ENCODE results near the gene VAV3. TPM values are rescaled to one million over a fixed set of nuclear protein-coding genes. Genes with fewer than 3 reads are reported as not detected.
"Not testable (repeated sequence)": the region's sequence is repeated elsewhere in the genome, so short reads cannot be mapped to it uniquely, and the experiment has no call there.

The VAV3 gene, protein sequence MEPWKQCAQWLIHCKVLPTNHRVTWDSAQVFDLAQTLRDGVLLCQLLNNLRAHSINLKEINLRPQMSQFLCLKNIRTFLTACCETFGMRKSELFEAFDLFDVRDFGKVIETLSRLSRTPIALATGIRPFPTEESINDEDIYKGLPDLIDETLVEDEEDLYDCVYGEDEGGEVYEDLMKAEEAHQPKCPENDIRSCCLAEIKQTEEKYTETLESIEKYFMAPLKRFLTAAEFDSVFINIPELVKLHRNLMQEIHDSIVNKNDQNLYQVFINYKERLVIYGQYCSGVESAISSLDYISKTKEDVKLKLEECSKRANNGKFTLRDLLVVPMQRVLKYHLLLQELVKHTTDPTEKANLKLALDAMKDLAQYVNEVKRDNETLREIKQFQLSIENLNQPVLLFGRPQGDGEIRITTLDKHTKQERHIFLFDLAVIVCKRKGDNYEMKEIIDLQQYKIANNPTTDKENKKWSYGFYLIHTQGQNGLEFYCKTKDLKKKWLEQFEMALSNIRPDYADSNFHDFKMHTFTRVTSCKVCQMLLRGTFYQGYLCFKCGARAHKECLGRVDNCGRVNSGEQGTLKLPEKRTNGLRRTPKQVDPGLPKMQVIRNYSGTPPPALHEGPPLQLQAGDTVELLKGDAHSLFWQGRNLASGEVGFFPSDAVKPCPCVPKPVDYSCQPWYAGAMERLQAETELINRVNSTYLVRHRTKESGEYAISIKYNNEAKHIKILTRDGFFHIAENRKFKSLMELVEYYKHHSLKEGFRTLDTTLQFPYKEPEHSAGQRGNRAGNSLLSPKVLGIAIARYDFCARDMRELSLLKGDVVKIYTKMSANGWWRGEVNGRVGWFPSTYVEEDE
- total RNA-seq, result 2.1 TPM
- long read RNA-seq, partial matches to known transcripts, result 1 of 1 reads
- long read RNA-seq, other reads (novel, unspliced or antisense), result 0 of 1 reads

DNA sequence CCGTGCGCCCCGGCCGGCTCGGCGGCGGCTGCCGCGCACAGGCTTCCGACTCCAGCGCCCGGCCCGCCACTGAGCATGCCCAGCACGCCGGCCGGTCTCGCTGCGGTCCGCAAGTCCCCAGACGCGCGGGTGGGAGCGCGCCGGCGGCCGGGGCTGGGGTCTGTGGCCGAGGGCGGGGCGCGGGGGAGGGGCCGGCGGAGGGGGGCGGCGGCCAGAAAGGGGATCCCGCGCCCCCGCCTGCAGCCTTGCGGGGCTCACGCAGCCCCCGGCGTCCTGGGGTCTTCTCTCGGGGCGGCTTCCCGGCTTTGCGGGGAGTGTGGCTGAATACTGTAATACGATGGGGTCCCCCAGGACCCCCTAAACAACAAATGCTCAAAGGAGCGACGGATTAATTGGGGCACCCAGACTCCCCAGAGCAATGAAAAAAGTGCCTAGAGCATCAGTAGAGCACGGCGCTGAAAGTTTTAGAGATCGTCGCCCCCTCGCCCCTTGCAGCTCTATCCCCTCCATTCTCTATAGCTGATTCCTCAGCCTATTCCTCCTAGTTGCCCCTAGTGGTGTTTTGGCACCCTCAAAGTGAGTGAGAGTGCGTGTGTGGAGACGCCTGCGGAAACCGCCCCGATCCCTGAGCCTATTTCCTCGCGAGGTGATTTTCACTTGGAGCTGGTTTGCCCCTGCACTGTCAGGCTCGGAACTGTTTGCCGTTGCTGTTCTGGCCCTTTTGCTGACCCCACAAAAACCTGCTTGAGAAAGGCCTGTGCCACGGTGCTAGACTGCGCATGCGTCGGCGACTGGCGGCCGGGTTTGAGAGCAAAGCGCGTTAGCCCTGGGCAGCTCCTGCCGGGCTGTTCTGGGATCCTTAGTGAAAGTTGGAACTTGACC is at the start of gene VAV3:
Gene VAV3 (minus strand): TSS at position 71 of the 882 bp plus-strand sequence. CDS start 311 bp downstream, outside the sequence.
- DNase-seq (peak; percentile 89), ATAC-seq (peak; percentile 84)
- intact Hi-C loops (cut with micrococcal nuclease), result no loop called here

DNA sequence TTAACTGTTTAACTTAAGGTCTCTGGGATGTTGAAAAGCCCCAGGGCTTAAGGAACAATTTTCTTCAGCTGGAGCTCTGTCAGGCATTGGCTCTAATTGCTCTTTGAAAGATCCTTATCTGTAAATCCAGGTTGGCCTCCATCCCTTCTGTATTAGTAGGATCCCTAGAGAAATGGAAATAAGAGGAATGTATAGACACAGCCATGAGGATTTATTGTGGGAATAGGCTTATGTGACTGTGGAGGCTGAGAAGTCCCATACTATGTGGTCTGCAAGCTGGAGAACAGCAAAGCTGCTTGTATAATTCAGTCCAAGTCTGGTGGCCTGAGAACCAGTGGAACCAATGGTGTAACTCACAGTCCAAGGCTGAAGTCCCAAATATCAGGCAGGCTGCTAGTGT is 47.6 kb upstream of the VAV3 start:
- intact Hi-C loops (cut with micrococcal nuclease), result no loop called here
- DNase-seq (no peak), ATAC-seq (no peak)

- DNase-seq, result no peak
- intact Hi-C loops (cut with micrococcal nuclease), result no loop called here
- no peak for ATAC-seq
These were observed 46.3 kb upstream of the VAV3 start for GRCh38 chr1:108011295-108011694.

DNA sequence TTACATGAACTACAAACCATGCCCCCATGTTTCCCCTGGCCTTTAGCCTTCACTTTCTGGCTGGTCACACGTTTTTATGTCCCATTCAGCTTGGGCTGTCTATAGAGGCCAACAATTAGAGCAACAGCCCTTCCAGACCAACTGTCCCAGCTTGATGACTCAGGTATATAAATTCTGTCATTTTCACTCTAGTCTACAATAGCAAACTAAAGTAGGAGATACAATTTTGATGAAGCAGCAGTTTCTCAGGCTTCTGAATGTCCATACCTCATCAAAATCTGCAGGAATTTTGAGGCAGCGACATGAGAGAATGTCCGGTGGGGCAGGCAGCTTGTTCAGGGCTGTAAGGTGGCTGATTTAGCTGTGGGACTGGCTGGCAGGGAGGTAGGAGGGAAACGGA is 45.6 kb upstream of the VAV3 start:
- ATAC-seq (no peak), DNase-seq (no peak)
- intact Hi-C loops (cut with micrococcal nuclease), result no loop called here

DNA sequence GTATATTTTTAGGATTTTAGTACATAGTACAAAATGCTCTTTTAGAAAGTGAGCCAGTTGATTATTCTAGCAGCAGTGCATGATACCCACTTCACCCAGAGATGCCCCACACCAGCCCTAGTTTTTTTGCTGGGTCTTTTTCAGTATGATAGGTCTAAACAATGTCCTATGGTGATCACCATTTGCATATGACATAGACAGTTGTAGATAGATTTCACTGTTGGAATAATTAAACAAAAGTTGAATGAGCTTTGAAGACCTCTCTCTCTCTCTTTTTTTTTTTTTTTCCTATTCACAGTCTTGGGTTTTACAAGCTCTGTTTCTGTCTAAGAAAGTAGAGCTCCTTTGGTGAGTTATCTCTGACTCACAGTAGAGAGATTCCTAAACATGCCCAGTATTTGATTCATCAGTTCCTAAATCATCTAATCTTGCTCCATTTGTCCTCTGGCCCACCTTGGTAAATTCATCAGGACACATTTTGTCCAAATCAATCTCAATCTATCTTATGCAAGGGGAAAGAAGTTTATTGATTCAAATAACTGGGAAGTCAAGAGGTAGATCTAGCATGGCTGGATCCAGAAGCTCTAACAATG is 44.7 kb upstream of the VAV3 start:
- intact Hi-C loops (cut with micrococcal nuclease), result no loop called here
- ATAC-seq (no peak), DNase-seq (no peak)

GRCh38 chr1:108007531-108007930 is 42.6 kb upstream of the VAV3 start:
- ATAC-seq, result no peak
- DNase-seq, result no peak
- intact Hi-C loops (cut with micrococcal nuclease), result no loop called here

DNA sequence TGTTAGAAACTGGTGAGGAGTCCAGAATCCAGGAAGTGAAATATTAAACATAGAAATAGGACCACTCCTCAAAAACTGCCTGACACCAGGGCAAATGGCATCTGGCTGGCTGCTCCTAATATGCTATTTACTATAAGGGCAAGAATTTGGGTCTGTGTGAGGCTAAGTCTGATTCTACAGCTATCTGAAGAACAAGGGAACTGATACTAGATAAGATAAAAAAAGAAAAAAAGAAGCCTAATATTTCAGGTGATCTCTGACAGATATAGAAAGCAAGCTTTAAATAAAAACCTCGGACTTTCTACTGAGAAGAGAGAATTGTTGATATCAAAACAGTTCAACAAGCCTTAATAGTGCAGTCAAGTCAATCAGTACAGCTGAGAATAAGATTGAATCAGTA is 42.1 kb upstream of the VAV3 start:
- ATAC-seq, result no peak
- no peak for DNase-seq
- intact Hi-C loops (cut with micrococcal nuclease), result no loop called here

- ATAC-seq; intact Hi-C loops (cut with micrococcal nuclease); DNase-seq: not testable (repeated sequence)
These were observed 39.9 kb upstream of the VAV3 start for GRCh38 chr1:108004919-108005318.

GRCh38 chr1:108000620-108001111 is 35.7 kb upstream of the VAV3 start:
- ATAC-seq, result peak; percentile 64
- intact Hi-C loops (cut with micrococcal nuclease), result no loop called here

GRCh38 chr1:108000184-108000583 is 35.2 kb upstream of the VAV3 start:
- ATAC-seq (no peak), DNase-seq (no peak)
- intact Hi-C loops (cut with micrococcal nuclease), result no loop called here

More at GRCh38 chr1:108000620-108001111, 35.7 kb upstream of the VAV3 start:
- peak; percentile 67 for DNase-seq

GRCh38 chr1:107997866-107998265 is 32.9 kb upstream of the VAV3 start:
- DNase-seq (no peak), ATAC-seq (no peak)
- intact Hi-C loops (cut with micrococcal nuclease), result no loop called here

GRCh38 chr1:107993920-107994319 is 28.9 kb upstream of the VAV3 start:
- DNase-seq (no peak), ATAC-seq (no peak)
- intact Hi-C loops (cut with micrococcal nuclease), result no loop called here

DNA sequence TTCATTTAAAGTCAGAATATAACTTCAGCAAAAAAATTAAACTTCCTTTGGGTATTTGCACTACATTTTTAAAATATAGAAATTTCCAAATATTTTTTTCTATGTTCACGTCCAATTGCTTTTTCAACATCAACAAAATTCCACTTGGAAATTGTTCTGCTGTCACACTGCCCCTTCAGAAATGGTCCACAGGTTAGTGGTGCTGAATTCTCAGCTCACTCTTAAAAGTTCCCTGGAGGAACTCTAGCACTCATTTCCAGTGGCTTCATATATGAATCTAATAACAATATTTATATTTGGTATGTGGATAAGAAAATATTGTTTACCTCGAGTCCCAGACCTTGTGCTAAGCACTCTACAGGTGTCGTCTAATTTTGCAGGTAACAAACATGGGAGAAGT is 27.4 kb upstream of the VAV3 start:
- ATAC-seq, result no peak
- intact Hi-C loops (cut with micrococcal nuclease), result no loop called here
- DNase-seq, result no peak

DNA sequence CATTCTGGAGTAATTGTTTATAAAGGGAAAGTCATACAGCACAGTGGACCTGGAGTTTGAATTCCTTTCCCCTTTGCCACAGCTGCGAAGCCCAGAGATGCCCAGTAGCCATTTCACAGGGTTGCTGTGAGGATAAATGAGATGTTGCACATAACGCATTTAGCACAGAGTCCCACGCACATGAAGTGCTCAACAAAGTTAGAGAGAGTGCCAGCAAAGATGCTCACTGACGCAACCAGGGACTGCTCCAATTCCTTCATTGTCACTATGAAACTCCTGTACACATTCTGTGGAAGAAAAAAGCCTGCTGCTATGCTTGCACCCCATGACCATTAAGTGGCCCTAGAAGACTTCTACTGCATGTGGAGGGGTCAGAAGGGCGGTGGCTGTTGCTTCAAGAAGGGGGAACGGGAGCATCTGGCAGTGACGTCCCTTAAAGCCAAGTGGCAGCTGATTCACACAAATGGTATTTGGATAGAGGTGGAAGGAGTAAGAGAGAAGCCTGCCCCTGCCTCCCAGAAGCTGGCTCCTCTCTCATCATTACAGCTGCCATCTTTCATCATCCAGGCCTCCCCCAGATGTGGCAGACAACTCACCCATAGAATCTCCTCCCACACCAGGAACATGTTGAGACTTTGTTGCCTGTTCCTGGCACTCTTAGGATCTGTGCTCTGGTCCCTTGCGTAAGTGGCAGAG is 26.5 kb upstream of the VAV3 start:
- DNase-seq, result peak; percentile 30
- intact Hi-C loops (cut with micrococcal nuclease), result no loop called here
- peak; percentile 76 for ATAC-seq

DNA sequence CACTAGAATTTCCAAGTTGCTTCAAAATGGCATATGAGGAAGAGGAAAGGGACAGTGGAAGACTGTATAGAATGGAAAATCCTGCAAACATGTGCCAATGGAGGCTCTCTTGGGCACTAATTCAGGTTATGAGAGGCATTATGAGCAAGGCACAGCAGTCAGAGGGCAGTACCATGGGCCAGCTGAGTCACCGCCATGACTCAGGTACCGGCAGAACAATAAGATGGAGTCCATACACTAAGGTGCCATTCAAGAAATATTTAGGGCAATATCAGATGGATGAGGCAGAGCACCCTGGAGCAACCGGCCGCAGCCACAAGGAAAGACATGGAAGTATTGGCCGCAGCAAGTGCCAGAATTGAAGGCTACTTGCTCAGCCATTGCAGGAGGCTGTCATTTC is 25.6 kb upstream of the VAV3 start:
- DNase-seq, result no peak
- no peak for ATAC-seq
- intact Hi-C loops (cut with micrococcal nuclease), result no loop called here

- intact Hi-C loops (cut with micrococcal nuclease), result no loop called here
- DNase-seq (no peak), ATAC-seq (no peak)
These were observed 16.3 kb upstream of the VAV3 start for GRCh38 chr1:107981277-107981676.

- no peak for DNase-seq
- no peak for ATAC-seq
- intact Hi-C loops (cut with micrococcal nuclease), result no loop called here
These were observed 14.9 kb upstream of the VAV3 start for GRCh38 chr1:107979926-107980325.

GRCh38 chr1:107979088-107979487 is 14.1 kb upstream of the VAV3 start:
- intact Hi-C loops (cut with micrococcal nuclease), result no loop called here
- DNase-seq (no peak), ATAC-seq (no peak)
